GM12878 (cell line): Measurements from ENCODE around the gene SIK2. TPM values are rescaled to one million over a fixed set of nuclear protein-coding genes. Genes with fewer than 3 reads are reported as not detected.

ENCODE experiments used
- ATAC-seq: fragments of 200-7000 bp; cut with Tn5 transposase; 3 replicates; pipeline ENCODE4 v1.9.1; 2020; ENCODE audit warnings: mild to moderate bottlenecking, moderate library complexity
- BruUV-seq: library from RNA; stranded (reverse); fragments of 400-500 nt; replicated peaks from 2 replicates; lab custom pipeline; 2021; lab: Mats Ljungman, UMichigan
- CTCF ChIA-PET: fragments of 300-600 bp; sonication (Branson Sonifier 250); formaldehyde crosslinking; extraction: SDS; loops from one replicate; lab custom pipeline; 2021; ENCODE audit warnings: inconsistent platforms; lab: Yijun Ruan, JAX
- POLR2A ChIA-PET: fragments of 350-600 bp; formaldehyde crosslinking; extraction: SDS; loops from one replicate; lab custom pipeline; 2021; ENCODE audit warnings: inconsistent platforms; lab: Charles Lee
- RAD21 ChIA-PET: fragments of 300-600 bp; sonication (Branson Sonifier 250); formaldehyde crosslinking; loops from one replicate; lab custom pipeline; 2023; ENCODE audit warnings: antibody characterized with exemption; ENCODE audit not compliant: unreplicated experiment; lab: Charles Lee
- SMC1A ChIA-PET: fragments of 300-600 bp; sonication (Branson Sonifier 250); formaldehyde crosslinking; loops from one replicate; lab custom pipeline; 2023; ENCODE audit not compliant: unreplicated experiment, uncharacterized antibody; lab: Charles Lee
- DNase-seq: peaks from one replicate; pipeline ENCODE4 v3.0.0-alpha.2; 2011; ENCODE audit warnings: low read depth, low spot score
- FAIRE-seq: peaks from 3 replicates; lab custom pipeline; 2011; peaks lifted over from hg19 to GRCh38; lab: Jason Lieb, UNC
- H2AFZ ChIP-seq: 2 replicates; pipeline ENCODE4 v1.6.0; 2011; ENCODE audit warnings: low read depth, low read length, control low read depth; ENCODE audit not compliant: control insufficient read depth
- H3K27ac ChIP-seq: 2 replicates; pipeline ENCODE4 v1.5.1; 2011; ENCODE audit warnings: control low read depth; ENCODE audit not compliant: control insufficient read depth, insufficient read depth
- H3K27me3 ChIP-seq, 2 experiments: replicated peaks in 1 of 2; 2 replicates each; pipeline versions ENCODE4 v1.6.0 to v1.6.1; 2011; ENCODE audit warnings: low read length in 1 of 2; ENCODE audit not compliant: control insufficient read depth in 2 of 2, insufficient read depth in 2 of 2
- H3K36me3 ChIP-seq, 2 experiments: 2 replicates each; pipeline ENCODE4 v1.5.1; 2011; ENCODE audit warnings: low read length in 1 of 2; ENCODE audit not compliant: control insufficient read depth in 2 of 2, insufficient read depth in 2 of 2
- H3K4me1 ChIP-seq: 2 replicates; pipeline ENCODE4 v1.6.1; 2011; ENCODE audit warnings: mild to moderate bottlenecking, low read length, moderate library complexity, mixed read lengths; ENCODE audit not compliant: control insufficient read depth, insufficient read depth
- H3K4me2 ChIP-seq: 2 replicates; pipeline ENCODE4 v1.6.0; 2011; ENCODE audit warnings: control low read depth; ENCODE audit not compliant: control insufficient read depth, insufficient read depth
- H3K4me3 ChIP-seq: fragments of 200-600 bp; sonication (generic); 2 replicates; pipeline ENCODE4 v1.5.1; 2016
- H3K79me2 ChIP-seq: 2 replicates; pipeline ENCODE4 v1.6.0; 2011; ENCODE audit warnings: low read length; ENCODE audit not compliant: control insufficient read depth, insufficient read depth
- H3K9ac ChIP-seq: 2 replicates; pipeline ENCODE4 v1.8.0; 2011; ENCODE audit warnings: low read length, control low read depth, mixed read lengths; ENCODE audit not compliant: control insufficient read depth, insufficient read depth
- H3K9me3 ChIP-seq: replicated peaks from 3 replicates; pipeline ENCODE4 v1.5.1; 2011; ENCODE audit warnings: mild to moderate bottlenecking, low read length; ENCODE audit not compliant: control insufficient read depth, insufficient read depth
- H4K20me1 ChIP-seq: 2 replicates; pipeline ENCODE4 v1.6.0; 2011; ENCODE audit not compliant: control insufficient read depth, insufficient read depth
- ATF3 ChIP-seq: IDR thresholded peaks from 2 replicates; pipeline ENCODE4 v1.6.1; 2011; ENCODE audit warnings: low read depth, mild to moderate bottlenecking, low read length, moderate library complexity, borderline replicate concordance; ENCODE audit errors: extremely low read depth
- BRCA1 ChIP-seq: IDR thresholded peaks from 2 replicates; pipeline ENCODE4 v1.6.1; 2011; ENCODE audit warnings: low read depth, low read length, improper control_type of control experiment
- CEBPB ChIP-seq, 2 experiments: fragments of 150-350 bp in 1 of 2; IDR thresholded peaks; 2 replicates each; pipeline ENCODE4 v1.6.1; 2012 to 2014; ENCODE audit warnings: low read depth in 2 of 2, low read length in 2 of 2, borderline replicate concordance in 1 of 2, inconsistent platforms in 1 of 2
- EZH2 ChIP-seq: IDR thresholded peaks from 2 replicates; pipeline ENCODE4 v1.6.1; 2012; ENCODE audit warnings: low read depth, mild to moderate bottlenecking, control low read depth, inconsistent platforms, low read length, borderline replicate concordance; ENCODE audit not compliant: control insufficient read depth
- LARP7 ChIP-seq: fragments of 450-650 bp; IDR thresholded peaks from 2 replicates; pipeline ENCODE4 v1.6.1; 2017; ENCODE audit warnings: mild to moderate bottlenecking
- MLLT1 ChIP-seq: fragments of 450-650 bp; IDR thresholded peaks from 2 replicates; pipeline ENCODE4 v1.6.1; 2016; ENCODE audit warnings: mild to moderate bottlenecking
- MYC ChIP-seq: IDR thresholded peaks from 2 replicates; pipeline ENCODE4 v1.6.1; 2011; ENCODE audit warnings: mild to moderate bottlenecking, low read length, moderate library complexity, inconsistent platforms; ENCODE audit not compliant: insufficient read depth, insufficient replicate concordance, insufficient read length, severe bottlenecking
- NFYA ChIP-seq: IDR thresholded peaks from 2 replicates; pipeline ENCODE4 v1.6.1; 2011; ENCODE audit warnings: low read depth, mild to moderate bottlenecking, low read length, improper control_type of control experiment, borderline replicate concordance
- NR2F1 ChIP-seq: fragments of 450-650 bp; conservative IDR thresholded peaks from 2 replicates; pipeline ENCODE4 v1.6.1; 2017; ENCODE audit warnings: mild to moderate bottlenecking
- SKIL ChIP-seq: fragments of 450-650 bp; IDR thresholded peaks from 2 replicates; pipeline ENCODE4 v1.6.1; 2017; ENCODE audit warnings: mild to moderate bottlenecking, low read depth, inconsistent platforms; ENCODE audit not compliant: poor library complexity, severe bottlenecking
- SMAD1 ChIP-seq: fragments of 450-650 bp; IDR thresholded peaks from 2 replicates; pipeline ENCODE4 v1.6.1; 2018; ENCODE audit warnings: mild to moderate bottlenecking, low read depth; ENCODE audit not compliant: partially characterized antibody
- SMC3 ChIP-seq: IDR thresholded peaks from 2 replicates; pipeline ENCODE4 v1.6.1; 2011; ENCODE audit warnings: low read length, improper control_type of control experiment, borderline replicate concordance
- SP1 ChIP-seq: IDR thresholded peaks from one replicate; pipeline ENCODE4 v1.6.1; 2011; ENCODE audit warnings: low read depth, low read length
- STAT1 ChIP-seq: fragments of 450-650 bp; conservative IDR thresholded peaks from 2 replicates; pipeline ENCODE4 v1.6.1; 2014; ENCODE audit warnings: antibody characterized with exemption, mild to moderate bottlenecking
- ZNF592 ChIP-seq: fragments of 450-650 bp; IDR thresholded peaks from 2 replicates; pipeline ENCODE4 v1.6.1; 2017; ENCODE audit warnings: mild to moderate bottlenecking, moderate library complexity
- WGBS: methylation state at CpG from one replicate; pipeline ENCODE4 v1.1.6; 2016; ENCODE audit warnings: low lambda C conversion rate; ENCODE audit not compliant: insufficient replicate concordance, insufficient coverage; ENCODE audit errors: missing lambda C conversion rate; 5-methylcytosine and 5-hydroxymethylcytosine counted together
- in situ Hi-C: fragments of 300-500 bp; cut with MboI; formaldehyde crosslinking; loops from 9 replicates; pipeline ENCODE4 v1.14.3; 2018; ENCODE audit warnings: mixed read lengths
- intact Hi-C: fragments of 100-400 bp; cut with micrococcal nuclease; formaldehyde crosslinking; loops from one replicate; pipeline ENCODE4 v1.14.2; 2022; ENCODE audit not compliant: unreplicated experiment
- polyA plus RNA-seq, 11 experiments: library from polyadenylated mRNA; depleted of rRNA in 4 of 11; unstranded in 6 of 11; stranded (reverse) in 5 of 11; fragments of >200 nt; fragmentation: Nextera tagmentation in 4 of 11; fragmentation: Illumina TruSeq in 1 of 11; extraction: Ambion mirVana in 4 of 11; extraction: Trizol in 1 of 11; gene quantifications; 1 replicate in 1 of 11; 2 replicates in 10 of 11; pipeline versions ENCODE4 v1.2.1 to v1.2.3, GENCODE V29; 2011 to 2016; ENCODE audit warnings: inconsistent platforms in 2 of 11, missing spikeins in 2 of 11, low read depth in 1 of 11
- total RNA-seq, 4 experiments: library from RNA; depleted of rRNA in 3 of 4; stranded (reverse); fragments of >200 nt in 3 of 4; fragmentation: Illumina TruSeq in 1 of 4; extraction: Trizol in 1 of 4; gene quantifications; 2 replicates each; pipeline versions ENCODE4 v1.2.1 to v1.2.3, GENCODE V29; 2013 to 2021

Gene SIK2
- total and polyA plus RNA-seq, 10 of the 15 experiments (the other 5 are each of a cell fraction or from before 2014, with no cell fraction given) = 0.97 to 14.2 (median 4.5) TPM

GRCh38 chr11:111598559-111598958 lies 3.7 kb upstream of the SIK2 start:
- RAD21 ChIA-PET = interaction anchor here (0.6 to 2.8 kb wide), 5 partner anchors 12 to 272 kb away, joined by 3 to 22 read pairs (median 3); no protein-coding TSS in a partner anchor
- 43% methylated on average over 2 of the region's 2 CpGs for WGBS
- in situ Hi-C loops = no loop called here
- FAIRE-seq = no peak
- no peak for DNase-seq
- Histone ChIP-seq H3K27me3 (no peaks in the 10 kb centered on the region), H3K4me2 (no peak overlapping the region), H2AFZ (no peak overlapping the region; the same call in 1 of the 2 replicates), H3K36me3 (no peaks in the 10 kb centered on the region), H3K4me1 (peaks cover 7% of the 10 kb centered on the region), H4K20me1 (no peaks in the 10 kb centered on the region), H3K79me2 (peaks cover 12% of the 10 kb centered on the region), H3K27ac (no peak overlapping the region), H3K9me3 (no peaks in the 10 kb centered on the region), H3K9ac (no peak overlapping the region), H3K4me3 (no peak overlapping the region)
- CTCF ChIA-PET = interaction anchor here (1.0 to 3.5 kb wide), 8 partner anchors 11 to 247 kb away, joined by 3 to 26 read pairs (median 8); partner anchors contain the start of gene PPP2R1B
- no peak for ATAC-seq
- intact Hi-C loops = no loop called here
- SMC1A ChIA-PET = interaction anchor here (0.8 to 2.5 kb wide), 6 partner anchors 9 to 244 kb away, joined by 3 to 30 read pairs (median 7); no protein-coding TSS in a partner anchor
- TF ChIP-seq STAT1 (no peak), MYC (no peak), NR2F1 (no peak), BRCA1 (no peak), SKIL (no peak), LARP7 (no peak), ATF3 (no peak), EZH2 (no peak), SMAD1 (no peak), CEBPB (IDR thresholded peaks at IDR 0.05; ENCODE audit: borderline replicate concordance in 1 of 2, low read depth in 2 of 2, low read length in 2 of 2) (no peak), MLLT1 (no peak), SMC3 (no peak), SP1 (no peak), ZNF592 (no peak), NFYA (no peak)
- POLR2A ChIA-PET = interaction anchor here (0.6 to 1.4 kb wide), 2 partner anchors 12 to 311 kb away, joined by 3 to 5 read pairs; no protein-coding TSS in a partner anchor
- no TSS peak for BruUV-seq
